GM19238 (cell line): ENCODE data around the gene SPDYE17.
"Not testable (repeated sequence)": the region's sequence is repeated elsewhere in the genome, so short reads cannot be mapped to it uniquely, and the experiment has no call there.

ENCODE experiments used
- DNase-seq: peaks from one replicate; pipeline ENCODE4 v3.0.0; 2011; ENCODE audit warnings: low spot score; ENCODE audit not compliant: insufficient read length

SPDYE17 gene

DNA sequence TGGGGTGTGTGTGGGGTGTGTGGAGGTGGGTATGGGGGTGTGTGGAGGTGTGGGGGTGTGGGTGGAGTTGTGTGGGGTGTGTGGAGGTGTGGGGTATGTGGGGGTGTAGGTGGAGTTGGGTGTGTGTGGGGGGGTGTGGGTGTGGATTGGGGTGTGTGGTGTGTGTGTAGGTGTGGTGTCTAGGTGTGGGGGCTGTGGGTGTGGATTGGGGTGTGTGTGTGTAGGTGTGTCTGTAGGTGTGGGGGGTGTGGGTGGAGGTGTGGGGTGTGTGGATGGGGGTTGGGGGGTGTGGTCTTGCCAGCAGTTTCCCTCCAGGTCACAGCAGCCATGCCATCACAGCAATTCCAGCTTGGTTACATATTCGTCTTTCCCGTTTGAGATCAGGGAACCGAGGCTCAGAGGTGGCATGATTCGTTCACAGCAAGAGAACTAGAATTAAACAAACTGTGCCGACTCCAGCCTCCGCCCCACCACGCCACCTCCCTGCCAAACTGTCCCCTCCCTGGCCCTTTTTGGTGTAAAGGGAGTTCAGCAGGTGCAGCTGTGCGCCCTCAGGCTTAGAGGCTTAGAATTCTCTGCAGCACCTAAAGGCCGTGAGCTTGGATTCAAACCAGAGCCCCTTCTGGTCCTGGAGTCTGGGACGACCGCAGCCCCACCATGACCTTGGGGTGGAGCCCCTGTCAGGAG lies 33.3 kb downstream of the SPDYE17 start:
- DNase-seq = not testable (repeated sequence)

GRCh38 chr7:76998285-76998589 lies 33.9 kb downstream of the SPDYE17 start:
- no peak for DNase-seq

DNA sequence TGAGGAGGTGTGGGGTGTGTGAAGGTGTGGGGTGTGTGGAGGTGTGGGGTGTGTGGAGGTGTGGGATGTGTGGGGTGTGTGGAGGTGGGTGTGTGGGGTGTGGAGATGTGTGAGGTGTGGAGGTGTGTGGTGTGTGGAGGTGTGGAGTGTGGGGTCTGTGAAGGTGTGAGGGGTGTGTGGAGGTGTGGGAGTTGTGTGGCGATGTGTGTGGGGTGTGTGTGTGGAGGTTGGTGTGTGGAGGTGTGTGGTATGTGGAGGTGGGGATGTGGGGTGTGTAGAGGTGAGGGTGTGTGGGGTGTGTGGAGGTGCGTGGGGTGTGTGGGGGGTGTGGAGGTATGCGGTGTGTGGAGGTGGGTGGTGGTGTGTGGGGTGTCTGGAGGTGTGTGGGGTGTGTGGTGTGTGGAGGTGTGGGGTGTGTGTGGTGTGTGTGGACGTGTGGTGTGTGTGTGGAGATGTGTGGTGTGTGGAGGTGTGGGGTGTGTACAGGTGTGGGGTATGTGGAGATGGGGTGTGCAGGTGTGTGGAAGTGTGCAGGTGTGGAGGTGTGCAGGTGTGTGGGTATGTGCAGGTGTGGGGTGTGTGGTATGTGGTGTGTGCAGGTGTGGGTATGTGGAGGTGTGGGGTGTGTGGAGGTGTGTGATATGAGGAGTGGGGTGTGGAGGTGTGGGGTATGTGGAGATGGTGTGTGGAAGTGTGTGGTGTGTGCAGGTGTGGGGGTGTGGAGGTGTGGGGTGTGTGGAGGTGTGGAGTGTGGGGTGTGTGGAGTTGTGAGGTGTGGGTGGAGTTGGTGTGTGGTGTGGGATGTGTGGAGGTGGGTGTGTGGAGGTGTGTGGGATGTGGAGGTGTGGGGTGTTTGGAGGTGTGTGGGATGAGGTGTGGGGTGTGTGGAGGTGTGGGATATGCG lies 34.5 kb downstream of the SPDYE17 start:
- DNase-seq = no peak

DNA sequence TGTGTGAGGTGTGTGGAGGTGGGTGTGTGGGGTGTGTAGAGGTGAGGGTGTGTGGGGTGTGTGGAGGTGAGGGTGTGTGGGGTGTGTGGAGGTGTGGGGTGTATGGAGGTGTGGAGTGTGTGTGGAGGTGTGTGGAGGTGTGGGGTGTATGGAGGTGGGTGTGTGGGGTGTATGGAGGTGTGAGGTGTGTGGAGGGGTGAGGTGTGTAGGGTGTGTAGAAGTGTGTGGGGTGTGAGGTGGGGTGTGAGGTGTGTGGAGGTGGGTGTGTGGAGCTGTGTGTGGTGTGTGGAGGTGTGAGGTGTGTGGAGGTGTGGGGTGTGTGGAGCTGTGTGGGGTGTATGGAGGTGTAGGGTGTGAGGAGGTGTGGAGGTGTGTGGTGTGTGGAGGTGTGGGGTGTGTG lies 35.2 kb downstream of the SPDYE17 start:
- not testable (repeated sequence) for DNase-seq

DNA sequence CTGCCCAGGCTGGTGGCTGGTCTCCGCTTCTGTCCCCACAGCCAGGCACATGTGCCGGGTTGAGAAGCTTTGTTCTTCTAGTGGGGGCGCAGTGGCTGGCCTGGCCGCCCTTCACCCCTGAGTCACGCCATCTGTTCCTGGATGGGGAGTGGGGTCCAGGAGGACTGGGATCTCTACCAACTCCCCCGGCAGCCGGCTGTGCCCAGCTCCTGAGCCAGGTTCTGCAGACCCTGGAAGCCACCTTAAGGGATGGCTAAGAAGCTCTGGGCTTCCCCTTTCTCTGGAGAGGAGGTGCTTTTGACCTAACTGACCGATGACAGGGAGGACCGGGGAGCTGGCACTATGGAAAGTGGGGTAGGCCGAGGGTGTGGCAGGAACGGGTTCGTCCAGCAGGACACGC lies 37.9 kb downstream of the SPDYE17 start:
- DNase-seq = not testable (repeated sequence)

GRCh38 chr7:76993831-76994230 lies 38.3 kb downstream of the SPDYE17 start:
- DNase-seq = not testable (repeated sequence)

DNA sequence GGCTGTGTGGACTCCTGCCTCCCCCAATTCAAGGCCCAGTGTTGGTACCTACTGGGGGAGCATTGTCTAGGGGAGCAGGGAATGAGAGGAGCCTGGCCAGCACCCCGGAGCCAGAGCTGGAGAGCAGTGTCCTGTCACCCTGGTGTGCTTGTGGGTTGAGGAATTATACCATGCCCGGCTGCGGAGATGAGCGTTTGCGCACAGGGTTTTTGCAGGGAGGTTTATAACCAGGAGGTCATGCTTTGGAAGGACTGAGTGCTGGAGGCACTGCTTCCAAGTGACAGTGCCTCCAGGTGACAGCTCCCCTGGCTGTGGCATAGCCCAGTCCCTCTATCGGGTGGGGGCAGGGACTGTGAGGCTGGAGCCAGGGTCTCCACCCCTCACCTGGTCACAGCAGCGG lies 39.3 kb downstream of the SPDYE17 start:
- DNase-seq = not testable (repeated sequence)

DNA sequence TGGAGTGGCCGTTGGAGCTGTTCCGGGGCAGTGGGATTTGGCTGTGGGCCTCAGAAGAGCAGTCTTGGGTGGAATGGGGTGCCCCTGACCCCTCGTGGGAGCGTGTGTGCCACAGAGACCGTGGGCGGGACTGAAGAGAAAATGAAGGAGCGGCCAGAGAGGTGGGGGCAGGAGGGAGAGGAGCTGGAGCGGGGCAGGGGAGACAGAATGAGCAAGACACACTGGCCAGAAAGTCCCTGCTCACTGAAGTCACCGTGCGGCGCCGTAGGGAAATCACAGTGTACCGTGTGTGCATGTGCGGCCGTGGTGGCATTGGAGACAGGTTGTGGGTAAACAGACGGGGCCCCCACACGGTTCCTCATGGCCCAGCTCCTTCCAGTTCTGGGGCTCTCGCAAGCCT lies 40.0 kb downstream of the SPDYE17 start:
- not testable (repeated sequence) for DNase-seq

GRCh38 chr7:76990202-76990601 lies 42.0 kb downstream of the SPDYE17 start:
- not testable (repeated sequence) for DNase-seq

- not testable (repeated sequence) for DNase-seq
Measured at GRCh38 chr7:76985924-76986717, 46.0 kb downstream of the SPDYE17 start.

DNA sequence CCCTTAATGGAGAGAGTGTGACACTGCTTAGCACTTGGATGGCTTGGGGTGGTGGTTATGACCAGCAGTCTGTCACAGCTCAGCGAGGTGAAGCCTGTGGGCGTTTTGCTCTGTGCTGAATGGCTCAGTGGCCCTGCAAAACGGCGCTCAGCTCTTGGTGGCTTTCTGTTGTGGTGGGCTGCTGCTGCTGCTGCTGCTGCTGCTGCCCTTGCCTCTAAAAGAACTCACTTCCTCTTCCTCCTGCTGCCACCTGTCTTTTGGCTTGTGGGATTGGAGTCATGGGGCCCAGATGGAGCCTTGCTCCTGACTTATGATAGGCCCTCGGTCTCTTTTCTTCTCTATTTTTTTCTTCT lies 47.4 kb downstream of the SPDYE17 start:
- not testable (repeated sequence) for DNase-seq

DNA sequence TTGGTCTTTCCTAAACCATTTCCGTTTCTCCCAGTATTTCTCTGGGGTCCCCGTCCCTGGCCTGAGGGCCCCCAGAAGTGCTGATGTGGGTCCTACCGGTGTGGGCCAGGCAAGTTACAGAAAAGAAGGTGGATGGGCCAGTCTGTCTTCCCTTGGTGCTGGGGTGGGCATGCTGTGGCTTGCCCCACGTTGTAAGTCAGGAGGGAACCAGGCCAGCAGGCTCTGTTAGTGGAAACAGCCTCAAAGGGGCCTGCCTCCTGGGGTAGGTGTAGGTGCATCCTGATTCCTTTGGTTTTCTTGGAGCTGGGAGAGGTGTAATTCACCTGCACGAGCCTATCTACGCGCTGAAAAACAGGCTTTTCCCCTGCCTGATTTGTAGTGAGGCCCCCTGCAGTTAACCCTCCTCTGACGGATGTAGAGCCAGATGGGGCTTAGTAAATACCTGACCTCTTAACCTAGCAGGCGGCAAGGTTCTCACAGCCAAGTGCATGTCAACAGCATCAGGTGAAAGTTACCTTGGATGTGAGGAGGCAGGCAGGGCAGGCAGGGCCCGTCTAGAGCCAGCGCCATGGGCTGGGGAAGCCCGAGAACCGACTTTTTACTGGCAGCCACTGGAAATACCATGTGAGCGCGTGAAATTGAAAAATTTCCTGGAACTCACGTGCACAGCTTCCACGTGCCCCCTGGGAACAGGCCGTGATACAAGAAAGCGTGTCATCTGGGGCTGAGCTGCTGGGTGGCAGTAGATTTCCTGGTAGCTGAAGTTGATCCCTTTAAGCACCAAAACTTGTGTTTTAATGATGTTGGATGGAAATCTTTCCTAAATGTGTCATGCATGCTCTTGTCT lies 48.0 kb downstream of the SPDYE17 start:
- DNase-seq = not testable (repeated sequence)

- not testable (repeated sequence) for DNase-seq
Measured at GRCh38 chr7:76983333-76983732, 48.8 kb downstream of the SPDYE17 start.

- DNase-seq = not testable (repeated sequence)
Measured at GRCh38 chr7:76982501-76982900, 49.7 kb downstream of the SPDYE17 start.

- not testable (repeated sequence) for DNase-seq
Measured at GRCh38 chr7:76981187-76981970, 50.8 kb downstream of the SPDYE17 start.

- not testable (repeated sequence) for DNase-seq
Measured at GRCh38 chr7:76980576-76980975, 51.6 kb downstream of the SPDYE17 start.

GRCh38 chr7:76977761-76978367 lies 54.3 kb downstream of the SPDYE17 start:
- DNase-seq = not testable (repeated sequence)

GRCh38 chr7:76974793-76975579 lies 57.2 kb downstream of the SPDYE17 start:
- DNase-seq = not testable (repeated sequence)

DNA sequence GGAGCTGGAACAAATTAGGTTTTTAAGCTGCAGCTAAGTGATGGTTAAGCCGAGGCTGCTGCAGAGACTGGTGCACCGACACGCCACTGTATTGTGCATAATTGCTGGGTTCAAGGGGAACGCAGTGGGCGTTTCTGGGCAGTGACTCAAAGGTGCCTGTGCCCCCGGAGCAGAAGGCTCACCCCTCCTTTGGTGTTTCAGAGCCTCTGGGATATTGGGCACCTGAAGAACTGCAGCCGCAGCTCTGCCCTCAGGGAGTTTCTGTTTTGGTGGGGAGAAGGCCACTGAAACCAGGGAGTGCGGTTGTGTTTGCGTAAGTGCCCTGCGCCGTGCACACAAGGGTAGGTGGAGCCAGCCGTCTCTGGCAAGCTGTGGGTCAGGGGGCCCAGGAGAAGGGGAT lies 57.8 kb downstream of the SPDYE17 start:
- DNase-seq = not testable (repeated sequence)
